Germinal center (tissue), 1 donor: ENCODE measurements around the gene CENPM.

Experiments used
- DNase-seq: peaks from one replicate; pipeline ENCODE4 v3.0.0; 2012; ENCODE audit warnings: mixed read lengths, low spot score

The CENPM gene

GRCh38 chr22:41913842-41914534 is 33.0 kb downstream of the CENPM start:
- peak; percentile 26 for DNase-seq

- no peak for DNase-seq
Observed at GRCh38 chr22:41913040-41913719, 33.8 kb downstream of the CENPM start.

- no peak for DNase-seq
Observed at GRCh38 chr22:41912338-41913039, 34.5 kb downstream of the CENPM start.

- peak; percentile 56 for DNase-seq
Observed at GRCh38 chr22:41911001-41911611, 35.8 kb downstream of the CENPM start.

- peak; percentile 48 for DNase-seq
Observed at GRCh38 chr22:41910050-41911000, 36.6 kb downstream of the CENPM start.

- peak; percentile 12 for DNase-seq
Observed at GRCh38 chr22:41909310-41910049, 37.5 kb downstream of the CENPM start.

- no peak for DNase-seq
Observed at GRCh38 chr22:41908411-41909309, 38.3 kb downstream of the CENPM start.

GRCh38 chr22:41907436-41908401 is 39.2 kb downstream of the CENPM start:
- DNase-seq: no peak

- no peak for DNase-seq
Observed at GRCh38 chr22:41906822-41907221, 40.1 kb downstream of the CENPM start.

- DNase-seq: no peak
Observed at GRCh38 chr22:41905411-41906202, 41.3 kb downstream of the CENPM start.

- no peak for DNase-seq
Observed at GRCh38 chr22:41904450-41905410, 42.2 kb downstream of the CENPM start.

GRCh38 chr22:41902932-41903421 is 44.0 kb downstream of the CENPM start:
- DNase-seq: no peak

GRCh38 chr22:41902016-41902415 is 44.9 kb downstream of the CENPM start:
- no peak for DNase-seq

- DNase-seq: no peak
Observed at GRCh38 chr22:41900652-41901312, 46.2 kb downstream of the CENPM start.

GRCh38 chr22:41899992-41900651 is 46.8 kb downstream of the CENPM start:
- no peak for DNase-seq
